ENCODE results near the gene GPD1L.
"Not testable (repeated sequence)": the region's sequence is repeated elsewhere in the genome, so short reads cannot be mapped to it uniquely, and the experiment has no call there.

The GPD1L gene
- 46.5 reads per million, percentile 67 among the genes with 10 or more reads in this experiment for total RNA-seq

DNA sequence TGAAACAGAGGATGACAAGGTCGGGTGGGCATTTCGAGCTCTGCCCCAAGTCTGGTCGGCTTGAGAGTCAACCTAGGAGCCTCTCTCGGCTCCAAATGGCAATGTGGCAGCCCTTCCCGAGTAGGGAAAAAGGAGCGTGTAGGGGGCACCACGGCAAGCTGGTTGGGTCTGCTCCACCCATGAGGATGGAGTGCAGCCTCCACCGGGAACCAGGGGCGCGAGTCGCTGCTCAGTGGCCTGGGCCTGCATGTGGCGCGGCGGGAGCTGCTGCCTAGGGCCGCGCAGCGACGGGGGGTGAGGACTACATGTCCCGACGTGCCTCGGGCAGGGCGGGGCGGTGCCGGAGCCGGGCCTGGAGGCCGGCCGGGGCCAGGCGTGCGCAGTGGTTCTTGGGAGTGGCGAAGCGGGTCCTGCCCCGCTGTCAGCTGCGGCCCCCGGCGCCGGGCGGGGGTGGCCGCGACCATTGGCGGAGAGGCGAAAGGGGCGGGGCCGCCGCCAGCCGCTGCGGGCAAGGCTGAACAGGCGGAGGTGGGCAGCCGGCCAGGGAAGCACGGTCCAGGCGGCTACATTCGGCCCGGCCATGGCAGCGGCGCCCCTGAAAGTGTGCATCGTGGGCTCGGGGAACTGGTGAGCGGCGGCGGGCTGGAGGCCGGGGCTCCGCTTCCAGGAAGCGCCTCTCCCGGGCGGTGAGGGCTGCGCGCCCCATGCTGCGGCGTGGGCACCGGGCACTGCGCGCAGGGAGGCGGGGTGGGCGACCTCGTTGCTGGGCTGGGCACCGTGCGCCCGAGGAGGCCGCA lies at the start of gene GPD1L:
GPD1L (plus strand) TSS at position 489 of the 797 bp plus-strand sequence; CDS start at position 581, 92 bp downstream.
- DNase-seq, result peak; percentile 86

DNA sequence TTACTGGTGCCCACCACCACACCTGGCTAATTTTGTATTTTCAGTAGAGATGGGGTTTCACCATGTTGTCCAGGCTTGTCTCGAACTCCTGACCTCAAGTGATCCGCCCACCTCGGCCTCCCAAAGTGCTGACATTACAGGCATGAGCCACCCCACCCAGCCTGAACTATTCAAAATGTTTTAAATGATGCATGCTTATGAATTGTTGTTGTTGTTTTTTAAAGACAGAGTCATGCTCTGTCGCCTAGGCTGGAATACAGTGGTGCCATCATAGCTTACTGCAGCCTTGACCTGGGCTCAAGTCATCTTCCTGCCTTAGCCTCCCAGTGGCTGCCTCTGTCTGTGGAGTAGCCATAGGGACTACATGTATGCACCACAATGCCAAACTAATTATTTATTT lies 48.0 kb upstream of the GPD1L start:
- not testable (repeated sequence) for DNase-seq

DNA sequence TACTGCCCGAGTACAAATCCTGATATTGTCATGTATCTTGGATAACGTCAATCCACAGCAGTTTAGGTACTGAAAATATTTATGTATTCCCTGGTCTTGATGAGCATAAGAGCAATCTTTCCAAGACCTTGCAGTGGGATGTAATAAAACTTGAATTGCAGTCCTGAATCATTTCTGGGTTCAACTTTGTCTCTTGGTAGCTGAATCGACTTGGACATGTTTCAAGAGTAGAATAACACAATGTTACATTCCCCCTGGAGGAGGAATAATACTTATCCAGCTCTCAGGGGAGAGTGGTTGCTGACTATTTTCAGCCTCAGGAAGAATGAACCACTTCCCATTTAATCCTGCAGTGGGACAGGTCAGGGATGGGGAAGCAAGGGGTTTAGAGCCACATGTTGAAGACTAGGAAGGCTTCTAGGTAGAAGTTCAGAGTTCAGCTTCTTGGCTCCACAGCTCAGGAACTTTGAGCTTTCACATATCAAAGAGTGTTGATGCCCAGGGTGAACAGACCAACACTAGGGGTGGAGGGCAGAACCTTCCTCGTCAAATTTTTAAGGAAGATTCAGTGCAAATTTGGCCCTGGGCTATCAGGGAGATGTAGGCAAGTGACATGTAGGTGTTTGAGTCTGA lies 43.4 kb upstream of the GPD1L start:
- no peak for DNase-seq

DNA sequence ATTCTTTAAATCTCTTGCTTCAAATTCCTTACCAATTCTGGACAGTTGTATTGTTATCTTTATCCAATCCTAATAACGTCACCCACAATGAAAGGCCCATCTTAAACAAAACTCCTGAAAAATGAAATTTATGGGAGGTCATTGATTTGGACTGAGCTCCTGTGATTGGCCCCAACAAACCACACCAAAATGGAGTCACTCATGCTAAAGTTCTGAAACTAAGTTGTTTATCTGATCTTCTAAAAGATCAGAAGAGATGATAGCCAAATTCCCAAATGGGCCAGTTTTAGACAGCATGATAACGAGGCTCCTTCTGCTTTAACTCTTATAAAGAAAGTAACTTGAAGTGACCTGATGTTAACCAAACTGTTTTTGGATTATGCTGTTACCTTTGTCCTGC lies 39.7 kb upstream of the GPD1L start:
- DNase-seq, result no peak

DNA sequence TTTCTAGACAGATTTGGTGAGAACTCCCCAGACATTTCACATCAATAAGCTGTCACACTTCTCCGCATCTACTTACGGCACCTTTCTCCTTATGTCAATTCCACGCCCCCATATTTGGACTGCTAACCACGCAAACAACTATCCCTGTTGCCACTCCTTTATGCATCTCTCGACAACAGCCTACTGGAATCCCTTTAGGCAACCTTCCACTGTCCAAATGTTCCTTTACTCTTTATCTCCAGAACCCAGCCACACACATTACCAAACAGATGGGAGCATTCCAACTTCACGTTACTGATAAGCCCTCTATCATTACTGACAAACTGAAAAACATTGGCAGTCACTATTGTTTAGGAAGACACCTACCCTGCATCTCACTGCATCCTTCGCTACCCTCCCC lies 32.2 kb upstream of the GPD1L start:
- DNase-seq, result not testable (repeated sequence)

DNA sequence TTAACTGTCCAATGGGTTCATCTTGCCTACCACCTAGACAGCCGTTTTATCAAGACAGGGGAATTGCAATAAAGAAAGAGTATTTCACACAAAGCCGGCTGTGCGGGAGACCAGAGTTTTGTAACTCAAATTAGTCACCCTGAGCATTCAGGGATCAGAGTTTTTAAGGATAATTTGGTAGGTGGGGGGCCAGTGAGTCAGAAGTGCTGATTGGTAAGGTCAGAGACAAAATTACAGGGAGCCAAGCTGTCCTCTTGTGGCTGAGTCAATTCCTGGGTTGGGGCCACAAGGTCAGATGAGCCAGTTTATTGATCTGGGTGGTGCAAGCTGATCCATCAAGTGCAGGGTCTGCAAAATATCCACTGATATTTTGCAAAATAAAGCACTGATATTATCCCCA lies 29.9 kb upstream of the GPD1L start:
- DNase-seq, result no peak

DNA sequence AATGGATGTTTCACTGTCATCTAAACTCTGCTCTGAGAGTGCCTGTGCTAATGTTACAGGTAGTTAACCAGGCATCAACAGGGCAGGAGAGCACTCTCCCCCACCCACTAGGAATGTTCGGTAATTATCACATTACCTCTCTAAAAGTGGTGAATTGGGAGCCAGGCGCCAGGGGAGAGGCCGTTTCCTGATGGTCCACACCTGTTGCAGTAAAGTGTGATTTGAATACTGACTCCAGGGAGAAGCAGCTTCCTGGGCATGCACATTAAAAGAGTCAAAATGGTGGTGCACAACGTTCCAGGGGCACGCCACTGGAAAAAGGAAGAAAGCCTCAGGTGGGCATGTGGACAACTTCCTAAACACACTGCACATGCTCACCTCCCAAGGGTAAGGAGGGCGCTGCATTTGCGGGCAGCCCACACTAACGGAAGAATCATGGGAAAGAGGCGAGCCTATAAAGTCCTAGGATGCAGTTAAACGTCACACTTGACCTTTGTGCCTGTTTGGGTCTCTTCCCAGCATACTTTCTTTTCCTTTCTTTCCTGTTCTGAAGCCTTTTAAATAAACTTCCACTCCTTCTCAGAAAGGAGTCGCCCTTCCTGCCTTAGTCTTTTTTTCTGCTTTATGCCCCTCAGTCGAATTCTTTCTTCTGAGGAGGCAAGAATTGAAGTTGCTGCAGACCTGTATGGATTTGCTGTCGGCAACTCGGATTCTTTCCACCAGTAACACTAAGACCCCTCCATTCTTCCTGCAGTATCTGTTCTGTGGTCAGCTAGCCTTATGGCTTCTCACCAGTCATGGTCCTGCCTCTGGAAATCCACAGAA lies 28.9 kb upstream of the GPD1L start:
- DNase-seq, result no peak

DNA sequence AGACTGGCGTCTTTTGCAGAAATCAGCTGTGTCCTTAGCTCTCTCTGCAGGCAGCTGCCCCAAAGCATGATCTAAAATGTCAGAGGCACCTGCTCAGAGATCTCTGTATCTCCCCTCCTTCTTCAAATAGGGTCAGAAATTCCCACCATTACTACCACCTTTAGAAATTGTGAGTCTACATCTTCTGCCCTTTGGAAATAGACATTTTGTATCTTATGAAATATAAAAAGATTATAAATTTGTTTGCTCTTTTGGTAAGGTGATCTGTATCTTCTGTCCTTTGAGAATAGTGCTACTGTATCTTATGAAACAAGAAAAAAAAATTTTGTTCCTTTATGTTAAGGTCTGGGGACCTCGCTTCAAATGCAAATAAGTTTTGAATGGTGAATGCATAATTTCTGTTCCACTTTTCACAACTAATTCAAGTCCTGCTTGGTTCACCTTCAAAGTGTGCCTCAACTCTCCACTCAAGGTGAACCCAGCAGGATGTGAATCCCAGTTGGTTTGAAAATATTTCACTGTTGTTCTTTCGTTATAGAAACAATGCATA lies 28.3 kb upstream of the GPD1L start:
- no peak for DNase-seq

DNA sequence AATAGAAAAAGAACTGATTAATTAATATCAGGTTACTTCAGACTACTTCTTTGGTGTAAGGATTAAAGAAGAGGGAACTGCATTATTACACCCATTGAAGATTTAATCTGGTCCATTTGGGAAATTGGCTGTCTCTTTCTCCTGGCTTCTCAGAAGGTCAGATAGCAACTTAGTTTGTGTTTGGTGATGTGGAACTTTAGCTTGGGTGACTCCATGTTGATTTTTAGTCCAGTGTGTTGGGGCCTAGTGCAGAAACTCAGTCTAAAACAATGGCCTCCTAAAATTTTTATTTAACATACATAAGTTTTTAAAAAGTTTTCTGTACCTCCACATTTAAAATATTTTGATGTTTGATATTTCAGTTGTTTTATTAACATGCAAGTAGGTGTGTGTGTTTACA lies 27.6 kb upstream of the GPD1L start:
- DNase-seq, result no peak

DNA sequence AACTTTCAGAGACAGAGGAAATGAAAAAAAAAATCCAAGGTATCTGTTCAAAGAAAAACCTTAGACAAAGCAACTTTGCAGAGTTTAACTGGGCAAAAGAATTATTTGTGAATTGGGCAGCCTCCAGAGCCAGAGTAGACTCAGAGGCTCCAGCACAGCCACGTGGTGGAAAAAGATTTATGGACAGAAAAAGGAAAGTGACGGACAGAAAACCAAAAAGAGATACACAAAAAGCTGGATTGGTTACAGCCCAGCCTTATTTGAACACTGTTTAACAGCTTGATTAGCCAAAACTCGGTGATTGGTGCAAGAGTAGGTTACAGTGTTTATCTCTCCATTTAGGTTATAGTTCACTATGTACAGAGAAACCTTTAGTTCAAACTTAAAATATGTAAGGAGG lies 23.7 kb upstream of the GPD1L start:
- no peak for DNase-seq

DNA sequence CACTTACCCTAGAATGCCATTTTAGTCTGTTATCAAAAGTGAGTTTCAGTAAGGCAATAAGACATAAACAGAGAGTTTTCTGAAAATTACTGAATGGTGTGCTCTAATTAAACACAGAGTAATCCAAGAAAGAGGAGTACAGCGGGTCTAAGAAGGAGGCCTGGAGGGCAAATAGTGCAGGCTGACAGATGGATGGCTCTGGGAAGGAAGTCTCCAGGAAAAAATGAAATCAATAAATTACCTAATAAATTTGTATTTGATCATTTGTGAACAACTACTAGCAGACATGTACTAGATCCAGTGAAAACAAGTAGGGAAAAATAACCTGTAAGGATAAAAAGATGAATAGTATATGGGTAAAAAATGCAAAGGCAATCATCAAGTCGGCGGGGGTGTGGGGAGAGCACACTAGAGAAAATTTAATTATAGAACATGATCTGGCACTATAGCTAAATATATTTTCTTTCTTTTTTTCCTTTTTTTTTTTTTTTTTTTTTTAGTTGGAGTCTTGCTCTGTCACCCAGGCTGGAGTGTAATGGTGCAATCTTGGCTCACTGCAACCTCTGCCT lies 22.6 kb upstream of the GPD1L start:
- DNase-seq, result no peak

DNA sequence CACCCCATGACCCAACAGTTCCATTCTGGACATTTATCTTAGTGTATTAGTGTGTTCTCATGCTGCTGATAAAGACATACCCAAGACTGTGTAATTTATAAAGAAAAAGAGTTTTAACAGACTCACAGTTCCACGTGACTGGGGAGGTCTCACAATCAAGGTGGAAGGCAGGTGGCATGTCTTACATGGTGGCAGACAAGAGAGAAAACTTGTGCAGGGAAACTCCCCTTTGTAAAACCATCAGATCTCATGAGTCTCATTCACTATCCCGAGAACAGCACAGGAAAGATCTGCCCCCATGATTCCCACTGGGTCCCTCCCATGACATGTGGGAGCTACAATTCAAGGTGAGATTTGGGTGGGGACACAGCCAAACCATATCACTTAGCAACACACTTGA lies 21.6 kb upstream of the GPD1L start:
- no peak for DNase-seq

DNA sequence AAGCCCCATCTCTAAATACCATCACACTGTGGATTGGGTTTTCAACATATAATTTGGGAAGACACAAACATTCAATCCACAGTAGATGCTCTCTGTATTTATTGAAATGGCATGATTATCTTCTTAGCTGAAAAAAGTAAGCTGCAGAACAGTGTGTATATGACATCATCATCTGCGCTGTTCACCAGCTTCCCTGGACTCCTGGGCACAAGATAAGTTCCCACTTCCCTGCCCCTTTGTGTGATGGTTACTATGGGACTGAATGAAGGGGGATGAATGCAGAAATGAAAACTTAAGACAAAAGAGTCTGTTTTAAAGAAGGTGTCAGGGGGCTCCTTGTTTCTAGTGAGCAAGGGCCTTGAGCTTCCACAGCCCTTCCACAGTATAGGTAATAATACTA lies 20.0 kb upstream of the GPD1L start:
- no peak for DNase-seq

DNA sequence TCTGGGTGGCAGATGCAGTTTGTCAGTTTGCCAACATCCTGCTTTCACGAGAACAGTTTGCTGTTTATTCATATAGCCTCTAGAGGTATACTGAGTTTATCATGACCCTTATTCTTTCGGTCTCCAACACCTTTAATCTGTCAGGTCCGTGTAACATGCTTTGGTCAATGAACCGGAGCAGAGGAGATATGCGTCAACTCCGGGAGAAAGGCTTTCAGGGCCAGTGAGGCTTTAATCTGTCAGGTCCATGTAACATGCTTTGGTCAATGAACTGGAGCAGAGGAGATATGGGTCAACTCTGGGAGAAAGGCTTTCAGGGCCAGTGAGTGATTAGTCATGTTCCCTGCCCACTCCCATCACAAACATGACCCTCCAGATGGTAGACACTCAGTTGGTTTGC lies 16.9 kb upstream of the GPD1L start:
- DNase-seq, result no peak

DNA sequence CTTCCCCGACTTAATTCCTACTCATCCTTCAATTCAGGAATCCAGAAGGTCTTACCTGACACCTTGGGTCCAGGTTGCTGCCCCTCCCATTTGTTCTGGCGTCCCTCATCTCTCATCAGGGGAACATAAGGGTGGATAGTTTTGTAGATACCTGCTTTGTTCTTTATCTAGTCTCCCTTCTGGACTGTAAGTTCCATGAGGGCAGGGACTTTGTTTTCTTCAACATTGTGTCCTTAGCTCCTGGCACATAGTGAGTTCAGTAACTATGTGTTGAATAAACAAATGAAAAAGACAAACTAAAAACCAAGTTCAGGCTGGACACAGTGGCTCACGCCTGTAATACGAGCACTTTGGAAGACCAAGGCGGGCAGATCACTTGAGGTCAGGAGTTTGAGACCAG lies 13.2 kb upstream of the GPD1L start:
- no peak for DNase-seq

DNA sequence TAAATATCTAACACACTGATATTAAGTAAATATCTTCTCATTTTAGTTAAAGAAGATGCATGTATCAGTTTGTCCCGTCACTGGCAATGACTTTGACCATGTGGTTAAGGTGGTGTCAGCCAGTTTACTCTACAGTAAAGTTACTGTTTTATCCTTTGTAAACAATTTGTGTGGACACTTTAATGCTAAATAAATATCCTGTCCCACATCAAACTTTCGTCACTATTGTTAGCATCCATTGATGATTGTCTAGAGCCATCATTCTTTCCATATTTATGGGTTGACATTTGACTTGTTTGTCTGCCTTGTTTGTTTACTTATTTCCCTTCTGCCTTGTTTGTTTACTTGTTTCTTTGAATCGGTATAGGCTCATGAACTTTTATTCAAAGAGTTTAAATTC lies 11.0 kb upstream of the GPD1L start:
- no peak for DNase-seq

DNA sequence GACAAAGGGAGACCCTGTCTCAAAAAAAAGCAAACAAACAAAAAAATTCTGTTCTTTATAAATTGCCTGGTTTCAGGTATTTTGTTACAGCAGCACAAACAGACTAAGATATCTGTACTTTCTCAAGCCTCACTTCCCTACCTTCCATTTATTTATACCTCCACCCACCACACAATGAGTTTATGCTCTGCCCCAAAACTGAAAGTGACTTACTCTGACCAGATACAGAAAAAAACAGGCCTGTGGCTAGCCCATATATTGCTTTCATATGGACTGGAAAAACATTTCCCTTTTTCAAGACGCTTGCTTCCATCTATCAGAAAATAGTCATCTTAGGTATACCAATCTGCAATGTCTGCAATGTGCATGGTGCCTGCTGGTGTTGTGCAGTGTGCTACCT lies 8.7 kb upstream of the GPD1L start:
- no peak for DNase-seq

DNA sequence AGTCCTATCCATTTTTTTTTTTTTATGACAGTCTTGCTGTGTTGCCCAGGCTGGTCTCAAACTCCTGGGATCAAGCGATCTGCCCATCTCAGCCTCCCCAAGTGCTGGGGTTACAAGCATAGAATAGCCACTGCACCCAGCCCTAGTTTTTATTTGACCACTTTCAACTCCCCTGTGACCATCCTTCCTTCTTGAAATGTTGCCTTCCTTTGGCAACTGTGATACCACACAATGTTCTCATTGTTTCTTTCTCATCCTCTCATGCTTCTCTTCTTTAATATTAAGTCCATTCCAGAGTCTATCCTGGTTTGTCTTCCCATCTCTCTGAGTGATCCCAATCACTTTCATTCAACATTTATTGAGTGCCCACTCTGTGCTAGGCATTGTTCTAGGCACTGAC lies 7.9 kb upstream of the GPD1L start:
- DNase-seq, result no peak

DNA sequence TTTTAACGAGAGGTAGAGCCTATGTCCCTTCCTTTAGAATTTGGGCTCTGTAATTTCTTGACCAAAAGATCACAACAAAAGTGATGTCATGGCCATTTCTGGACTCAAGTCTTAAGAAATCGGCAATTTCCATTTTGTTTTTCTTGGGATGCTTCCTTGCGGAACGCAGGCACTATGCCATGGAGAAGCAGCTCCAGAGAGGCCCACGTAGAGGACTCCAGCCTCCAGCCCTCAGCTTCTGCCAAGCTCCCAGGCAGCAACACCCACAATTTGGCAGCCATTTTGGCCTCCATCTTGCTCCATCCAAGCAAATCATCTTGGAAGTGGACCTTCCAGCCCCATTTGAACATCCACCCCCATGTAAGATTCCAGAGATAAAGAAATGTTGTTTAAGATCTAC lies 6.0 kb upstream of the GPD1L start:
- DNase-seq, result no peak

DNA sequence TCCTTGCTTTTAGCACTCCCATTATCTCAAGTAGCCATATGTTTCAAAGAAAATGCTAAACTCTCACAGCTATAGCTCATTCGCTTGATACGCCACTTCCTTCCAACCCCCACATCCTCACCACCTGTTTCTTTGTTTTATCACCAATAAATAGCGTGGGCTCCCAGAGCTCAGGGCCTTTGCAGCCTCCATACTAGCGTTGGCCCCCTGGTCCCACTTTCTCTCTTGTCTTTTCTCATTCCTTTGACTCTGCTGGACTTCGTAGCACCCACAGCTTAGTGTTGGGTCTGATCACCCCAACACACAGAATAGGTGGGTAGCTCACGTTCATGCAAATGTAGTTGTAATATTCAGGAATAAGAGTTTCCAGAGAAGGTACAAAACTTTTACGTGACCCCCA lies 4.1 kb upstream of the GPD1L start:
- no peak for DNase-seq

DNA sequence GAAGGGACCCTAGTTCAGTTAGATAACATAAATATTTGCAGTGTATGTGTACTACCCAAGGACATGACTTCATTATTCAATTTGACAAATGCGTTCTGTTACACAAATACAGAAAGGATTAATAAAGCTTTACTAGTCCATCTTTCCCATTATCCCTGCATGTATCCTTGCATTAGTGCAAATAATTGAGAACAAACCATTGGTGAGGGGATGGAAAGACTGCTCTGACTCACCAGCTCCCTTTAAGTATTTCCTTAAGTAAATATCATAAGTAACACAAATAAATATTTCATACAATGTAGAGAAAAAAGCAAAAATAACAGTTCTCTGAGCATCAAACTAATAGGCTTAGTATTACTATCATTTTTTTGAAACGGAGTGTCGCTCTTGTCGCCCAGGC lies 1.9 kb upstream of the GPD1L start:
- no peak for DNase-seq

DNA sequence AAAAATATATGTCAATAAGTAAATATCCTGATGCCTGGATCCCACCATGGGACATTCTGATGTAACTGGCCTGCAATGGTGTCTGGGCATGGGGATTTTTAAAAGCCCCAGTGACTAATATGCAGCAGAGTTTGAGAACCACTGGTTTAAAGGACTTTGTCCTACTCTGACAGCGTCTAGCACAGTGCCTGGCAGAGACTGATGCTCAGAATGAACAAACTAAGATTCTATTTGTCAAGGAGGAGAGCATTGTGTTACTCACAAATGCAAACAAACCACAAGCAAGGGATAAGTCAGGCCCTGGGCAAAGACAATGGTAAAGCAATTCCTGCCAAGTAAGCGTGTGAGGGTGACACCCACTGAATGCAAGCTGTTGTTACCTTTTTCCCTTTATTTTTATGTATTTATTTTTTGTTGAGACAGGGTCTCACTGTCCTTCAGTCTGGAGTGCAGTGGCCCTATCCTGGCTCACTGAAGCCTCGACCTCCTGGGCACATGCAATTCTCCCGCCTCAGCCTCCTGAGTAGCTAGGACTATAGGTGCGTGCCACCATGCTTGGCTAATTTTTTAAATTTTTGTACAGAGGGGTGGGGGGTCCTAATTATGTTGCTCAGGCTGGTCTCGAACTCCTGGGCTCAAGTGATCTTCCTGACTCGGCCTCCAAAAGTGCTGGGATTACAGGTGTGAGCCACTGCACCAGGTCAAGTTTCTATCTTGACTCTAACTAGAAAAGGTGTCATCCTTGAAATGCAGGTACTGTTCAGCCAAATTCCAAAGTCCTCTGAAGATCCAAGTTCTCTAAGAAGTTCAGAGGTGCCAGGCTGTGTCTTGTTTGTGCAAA lies 909 bp upstream of the GPD1L start:
- DNase-seq, result no peak

Measured in effector CD4-positive, alpha-beta T cell (primary cell).